Activated T-cell treated with anti-CD3 and anti-CD28 coated beads for 48 hours (primary cell): ENCODE measurements around the gene HBA1.
"Not testable (repeated sequence)": the region's sequence is repeated elsewhere in the genome, so short reads cannot be mapped to it uniquely, and the experiment has no call there.

Experiments
- DNase-seq: peaks from one replicate; pipeline ENCODE4 v3.0.0-alpha.2; 2020; ENCODE audit warnings: low read depth

The HBA1 gene

GRCh38 chr16:176477-177382 is at the start of gene HBA1:
Gene HBA1, plus strand, starts transcription at chr16:176680. Its CDS starts 37 bp downstream, at chr16:176717.
- not testable (repeated sequence) for DNase-seq

- no peak for DNase-seq
Observed at GRCh38 chr16:129075-129474, 47.4 kb upstream of the HBA1 start.

- no peak for DNase-seq
Observed at GRCh38 chr16:130533-131173, 45.8 kb upstream of the HBA1 start.

DNA sequence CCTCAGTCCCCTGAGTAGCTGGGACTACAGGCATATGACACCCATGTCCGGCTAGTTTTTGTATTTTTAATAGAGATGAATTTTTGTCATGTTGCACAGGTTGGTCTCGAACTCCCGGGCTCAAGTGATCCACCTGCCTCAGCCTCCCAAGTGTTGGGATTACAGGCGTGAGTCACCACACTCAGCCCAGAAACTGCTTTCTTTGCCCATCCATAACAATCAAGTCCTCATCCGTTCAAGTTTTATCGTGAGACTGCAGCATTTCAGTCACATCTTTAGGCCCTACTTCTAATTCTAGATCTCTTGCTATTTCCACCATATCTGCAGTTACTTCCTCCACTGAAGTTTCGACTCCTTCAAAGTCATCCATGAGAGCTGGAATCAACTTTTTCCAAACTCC is 44.4 kb upstream of the HBA1 start:
- no peak for DNase-seq

DNA sequence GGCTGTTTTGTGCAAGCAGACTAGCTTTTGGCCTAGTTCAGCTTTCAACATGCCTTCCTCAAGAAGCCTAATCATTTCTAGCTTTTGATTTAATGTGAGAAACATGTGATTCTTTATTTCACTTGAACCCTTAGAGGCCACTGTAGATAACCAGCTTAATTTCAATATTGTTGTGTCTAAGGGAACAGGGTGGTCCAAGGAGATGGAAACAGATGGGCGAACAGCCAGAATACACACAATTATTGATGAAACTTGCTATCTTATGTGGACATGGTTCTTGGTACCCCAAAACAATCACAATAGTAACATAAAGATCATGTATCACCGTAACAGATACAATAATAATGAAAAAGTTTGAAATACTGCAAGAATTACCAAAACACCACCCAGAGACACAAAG is 42.8 kb upstream of the HBA1 start:
- no peak for DNase-seq

DNA sequence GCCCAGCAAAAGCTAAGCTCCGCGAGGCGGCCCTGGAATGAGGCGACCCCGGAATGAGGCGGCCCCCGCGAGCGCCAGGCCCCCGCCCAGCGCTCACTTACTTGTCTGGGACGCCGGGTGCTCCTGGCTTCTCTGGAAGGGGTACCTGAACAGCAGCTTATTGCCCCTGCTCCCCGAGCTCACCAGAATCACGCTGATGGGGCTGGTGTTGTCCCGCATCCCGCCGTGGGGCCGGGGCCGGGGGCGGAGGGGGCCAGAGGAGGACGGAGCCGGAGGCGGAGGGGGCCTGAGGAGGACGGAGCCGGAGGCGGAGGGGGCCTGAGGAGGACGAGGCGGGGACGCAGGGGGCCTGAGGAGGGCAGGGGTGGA is 38.4 kb upstream of the HBA1 start:
- DNase-seq = peak; percentile 13

DNA sequence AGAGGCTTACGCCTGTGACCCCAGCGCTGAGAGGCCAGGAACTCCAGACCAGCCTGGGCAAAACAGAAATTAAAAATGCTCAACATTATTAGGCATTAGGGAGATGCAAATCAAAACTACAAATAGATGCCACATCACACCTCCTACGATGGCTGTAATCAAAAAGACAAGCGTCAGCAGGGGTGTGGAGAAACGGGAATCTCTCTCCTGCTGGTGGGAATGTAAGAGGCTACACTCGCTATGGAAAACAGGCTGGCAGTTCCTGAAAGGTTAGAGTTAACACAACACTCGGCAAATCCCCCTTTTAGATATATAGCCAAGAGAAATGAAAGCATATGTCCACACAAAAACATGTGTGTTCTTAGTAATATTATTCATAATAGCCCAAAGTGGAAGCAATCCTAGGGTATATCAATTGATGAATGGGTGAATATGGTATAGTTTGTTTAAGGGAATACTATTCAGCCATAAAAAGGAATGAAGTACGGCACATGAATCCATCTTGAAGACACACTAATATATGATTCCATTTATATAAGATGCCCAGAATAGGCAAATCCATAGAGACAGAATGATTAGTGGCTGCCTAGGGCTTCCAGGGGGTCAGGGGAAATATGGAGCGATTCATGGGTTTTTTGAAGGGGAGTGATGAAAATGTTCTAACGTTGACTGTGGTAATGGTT is 36.2 kb upstream of the HBA1 start:
- DNase-seq = no peak

DNA sequence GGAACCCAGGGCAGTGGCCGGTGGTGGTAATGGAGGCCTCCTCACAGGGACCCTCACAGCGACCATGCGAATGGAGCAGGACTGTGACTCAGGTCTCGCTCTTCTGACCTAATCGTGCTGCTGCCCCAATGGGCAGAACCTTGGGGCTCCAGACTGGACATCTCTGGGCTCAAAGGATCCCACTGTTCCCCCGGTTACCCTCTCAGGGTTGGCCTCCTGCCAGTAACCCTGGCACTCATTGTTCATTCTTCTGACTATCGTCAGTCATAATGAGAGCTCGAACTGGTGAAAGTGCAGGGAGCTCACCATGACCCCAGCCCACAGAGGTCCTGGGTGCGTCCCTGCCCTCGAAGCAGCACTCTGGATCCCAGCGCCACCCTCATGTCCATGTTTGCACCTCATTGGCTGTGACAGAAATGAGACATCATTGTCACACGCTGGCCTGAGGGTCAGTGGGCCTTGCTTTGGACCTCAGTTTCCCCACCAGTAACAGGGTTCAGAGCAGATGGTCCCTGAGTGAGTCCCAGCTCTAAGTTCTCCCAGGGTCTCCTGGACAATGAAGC is 34.0 kb upstream of the HBA1 start:
- DNase-seq = no peak

- DNase-seq = no peak
Observed at GRCh38 chr16:143047-143446, 33.4 kb upstream of the HBA1 start.

- no peak for DNase-seq
Observed at GRCh38 chr16:143456-143855, 33.0 kb upstream of the HBA1 start.

- DNase-seq = no peak
Observed at GRCh38 chr16:144797-145252, 31.7 kb upstream of the HBA1 start.

DNA sequence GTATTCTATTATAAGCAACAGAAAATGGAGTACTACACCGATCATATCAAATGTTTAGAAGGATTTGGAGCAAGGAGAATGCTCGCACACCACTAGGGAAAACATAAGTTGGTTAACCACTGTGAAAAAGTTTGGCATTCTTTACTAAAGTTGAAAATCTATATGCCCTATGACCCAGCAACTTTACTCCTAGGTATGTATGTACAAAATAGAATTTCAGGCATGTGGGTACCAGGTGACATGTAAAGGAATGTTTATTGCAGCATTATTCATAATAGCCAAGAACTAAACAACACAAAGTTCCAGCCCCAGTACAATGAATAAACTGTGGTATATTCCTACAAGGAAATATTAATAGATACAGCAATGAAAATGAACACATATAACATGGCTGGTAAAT is 29.8 kb upstream of the HBA1 start:
- DNase-seq = no peak

DNA sequence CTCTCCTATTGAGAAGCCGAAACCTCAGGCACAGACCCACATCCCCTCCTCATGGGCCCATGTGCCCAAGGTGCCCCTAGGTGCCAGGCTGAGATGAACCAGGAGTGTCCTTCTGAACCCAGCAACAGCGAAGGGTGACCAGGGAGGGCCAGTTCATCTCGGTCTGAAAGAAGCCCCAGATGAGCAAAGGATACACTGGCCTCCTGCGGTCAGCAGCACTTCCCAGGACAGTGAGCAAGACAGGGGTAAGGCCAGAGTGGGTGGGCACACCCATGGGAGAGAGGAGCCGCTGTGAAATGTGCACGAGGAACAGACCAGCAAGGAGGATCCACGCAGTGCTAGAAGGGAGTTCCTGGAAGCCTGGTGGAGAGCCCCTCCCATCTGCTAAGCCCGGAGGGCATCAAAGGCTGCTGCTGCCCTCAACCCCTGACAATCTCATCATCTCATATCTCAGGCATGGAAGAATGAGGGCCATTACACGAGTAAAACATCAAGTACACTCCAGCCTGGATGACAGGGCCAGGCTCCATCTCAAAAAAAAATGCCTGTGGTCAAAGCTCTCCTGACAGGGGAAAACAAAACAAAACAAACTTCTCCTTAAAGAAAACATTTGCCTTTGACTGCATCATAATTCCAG is 27.3 kb upstream of the HBA1 start:
- DNase-seq = no peak

DNA sequence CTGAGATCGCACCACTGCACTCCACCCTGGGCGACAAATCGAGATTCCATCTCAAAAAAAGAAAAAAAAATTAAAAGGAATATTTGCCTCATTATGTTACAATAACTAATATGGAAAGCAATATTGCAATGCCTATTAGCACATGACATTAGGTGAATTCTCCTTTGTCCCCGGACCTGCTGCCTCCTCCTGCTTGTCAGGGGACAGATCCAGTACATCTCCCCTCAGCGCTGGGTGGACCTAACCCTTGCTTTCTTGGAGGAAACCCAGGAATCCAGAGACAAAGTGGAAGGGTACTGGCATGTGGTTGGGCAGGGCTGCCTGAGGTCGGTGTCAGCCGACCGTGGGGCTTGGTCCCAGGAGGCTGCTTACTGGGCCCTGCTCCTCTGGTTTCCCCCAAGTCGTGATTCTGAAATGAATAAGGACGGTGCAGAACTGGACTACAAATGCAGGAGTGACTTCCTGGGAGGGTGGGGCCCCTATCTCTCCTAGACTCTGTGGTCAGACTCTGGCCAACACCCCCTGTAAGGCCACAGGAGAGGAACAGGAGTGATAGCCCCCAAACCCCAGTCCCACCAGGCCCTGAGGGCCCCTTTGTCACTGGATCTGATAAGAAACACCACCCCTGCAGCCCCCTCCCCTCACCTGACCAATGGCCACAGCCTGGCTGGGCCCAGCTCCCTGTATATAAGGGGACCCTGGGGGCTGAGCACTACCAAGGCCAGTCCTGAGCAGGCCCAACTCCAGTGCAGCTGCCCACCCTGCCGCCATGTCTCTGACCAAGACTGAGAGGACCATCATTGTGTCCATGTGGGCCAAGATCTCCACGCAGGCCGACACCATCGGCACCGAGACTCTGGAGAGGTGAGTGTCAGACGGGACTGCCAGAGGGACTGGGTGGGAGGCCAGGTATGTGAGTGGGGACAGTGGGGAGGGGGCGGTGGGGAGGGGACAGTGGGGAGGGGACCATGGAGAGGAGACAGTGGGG is 24.0 kb upstream of the HBA1 start, which contains the start of gene HBZ:
HBZ (plus strand) TSS at position 504 of the 988 bp plus-strand sequence; CDS start at position 770, 266 bp downstream.
- no peak for DNase-seq

GRCh38 chr16:153129-153521 is 23.4 kb upstream of the HBA1 start:
- DNase-seq = not testable (repeated sequence)

DNA sequence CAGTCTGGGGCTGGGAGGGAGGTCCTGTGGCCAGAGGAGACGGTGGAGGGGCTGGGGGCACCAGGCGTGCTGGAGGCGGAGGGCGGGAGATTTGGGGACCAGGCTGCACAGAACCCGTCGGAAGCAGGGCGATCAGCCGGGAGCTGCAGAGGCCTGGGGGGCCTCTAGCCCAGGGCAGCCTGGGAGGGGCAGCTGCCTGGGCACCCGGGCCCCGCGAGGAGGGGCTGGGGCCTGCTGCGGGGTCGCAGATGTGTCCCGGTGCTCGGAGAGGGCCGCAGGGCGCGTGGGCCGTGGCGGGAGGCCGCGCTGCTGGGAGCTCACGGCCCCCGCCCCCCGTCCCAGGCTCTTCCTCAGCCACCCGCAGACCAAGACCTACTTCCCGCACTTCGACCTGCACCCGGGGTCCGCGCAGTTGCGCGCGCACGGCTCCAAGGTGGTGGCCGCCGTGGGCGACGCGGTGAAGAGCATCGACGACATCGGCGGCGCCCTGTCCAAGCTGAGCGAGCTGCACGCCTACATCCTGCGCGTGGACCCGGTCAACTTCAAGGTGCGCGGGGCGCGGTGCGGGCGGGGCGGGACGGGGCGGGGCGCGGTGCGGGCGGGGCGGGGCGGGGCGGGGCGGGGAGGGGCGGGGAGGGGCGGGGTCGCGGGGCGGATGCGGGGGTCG is 22.8 kb upstream of the HBA1 start:
- DNase-seq = not testable (repeated sequence)

DNA sequence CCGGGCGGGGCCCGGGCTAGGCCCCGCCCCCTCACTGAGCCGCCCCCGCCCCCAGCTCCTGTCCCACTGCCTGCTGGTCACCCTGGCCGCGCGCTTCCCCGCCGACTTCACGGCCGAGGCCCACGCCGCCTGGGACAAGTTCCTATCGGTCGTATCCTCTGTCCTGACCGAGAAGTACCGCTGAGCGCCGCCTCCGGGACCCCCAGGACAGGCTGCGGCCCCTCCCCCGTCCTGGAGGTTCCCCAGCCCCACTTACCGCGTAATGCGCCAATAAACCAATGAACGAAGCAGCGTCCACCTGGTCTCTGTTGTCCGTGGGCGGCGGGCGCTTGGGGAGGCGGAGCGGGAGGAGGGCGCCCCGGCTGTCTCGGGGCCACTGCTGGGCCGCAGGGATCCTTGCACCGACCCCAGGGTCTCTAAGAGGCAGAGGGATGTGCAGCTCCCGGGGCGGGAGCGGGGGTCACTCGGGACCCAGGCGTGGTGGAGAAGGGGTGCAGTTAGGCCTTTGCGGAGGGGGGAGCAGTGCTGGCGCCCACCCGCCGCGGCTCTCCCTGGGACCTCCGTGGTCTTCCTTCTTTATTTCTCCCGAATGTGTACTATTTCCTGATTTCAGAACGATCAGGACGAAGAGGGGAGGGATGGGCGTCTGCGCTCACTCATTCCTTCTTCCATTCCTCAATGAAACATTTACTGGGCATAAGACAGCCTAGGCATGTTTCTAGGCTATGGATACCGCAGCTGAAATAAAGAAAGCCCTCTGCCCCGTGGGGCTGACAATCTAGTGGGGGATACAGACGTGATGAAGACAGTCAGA is 22.1 kb upstream of the HBA1 start:
- DNase-seq = no peak

DNA sequence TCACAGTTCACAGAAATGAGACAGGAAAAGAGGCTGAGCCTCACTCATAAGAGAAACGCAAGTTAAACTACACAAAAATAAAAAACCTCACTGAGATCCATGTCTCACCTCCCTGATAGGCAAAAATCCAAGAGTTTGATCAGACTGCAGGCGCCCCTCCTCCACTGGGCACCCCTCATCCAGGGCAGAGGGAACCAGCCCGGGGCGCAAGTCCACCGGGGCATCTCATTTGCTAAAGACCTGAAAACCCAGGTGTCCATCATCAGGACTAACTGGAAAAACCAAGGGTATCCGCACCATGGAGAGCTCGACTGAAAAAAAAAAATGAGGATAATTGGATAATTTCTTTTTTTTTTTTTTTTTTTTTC is 21.5 kb upstream of the HBA1 start:
- DNase-seq = no peak

DNA sequence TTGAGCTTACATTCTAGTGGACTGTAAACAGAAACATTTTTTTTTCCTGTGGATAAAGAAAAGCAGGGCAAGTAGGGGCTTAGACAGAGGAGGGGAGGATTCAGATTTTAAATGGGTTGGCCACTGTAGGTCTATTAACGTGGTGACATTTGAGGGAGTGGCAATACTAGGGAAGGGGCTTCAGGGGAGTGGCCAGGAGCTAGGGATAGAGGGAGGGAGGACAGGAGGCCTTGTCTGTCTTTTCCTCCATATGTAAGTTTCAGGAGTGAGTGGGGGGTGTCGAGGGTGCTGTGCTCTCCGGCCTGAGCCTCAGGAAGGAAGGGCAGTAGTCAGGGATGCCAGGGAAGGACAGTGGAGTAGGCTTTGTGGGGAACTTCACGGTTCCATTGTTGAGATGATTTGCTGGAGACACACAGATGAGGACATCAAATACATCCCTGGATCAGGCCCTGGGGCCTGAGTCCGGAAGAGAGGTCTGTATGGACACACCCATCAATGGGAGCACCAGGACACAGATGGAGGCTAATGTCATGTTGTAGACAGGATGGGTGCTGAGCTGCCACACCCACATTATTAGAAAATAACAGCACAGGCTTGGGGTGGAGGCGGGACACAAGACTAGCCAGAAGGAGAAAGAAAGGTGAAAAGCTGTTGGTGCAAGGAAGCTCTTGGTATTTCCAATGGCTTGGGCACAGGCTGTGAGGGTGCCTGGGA is 17.2 kb upstream of the HBA1 start:
- no peak for DNase-seq
